ENCODE data around the gene SPATA32. TPM values are rescaled to one million over a fixed set of nuclear protein-coding genes. Genes with fewer than 3 reads are reported as not detected.

The SPATA32 gene
- total and polyA plus RNA-seq, 2 experiments from 2014 or later = not detected

DNA sequence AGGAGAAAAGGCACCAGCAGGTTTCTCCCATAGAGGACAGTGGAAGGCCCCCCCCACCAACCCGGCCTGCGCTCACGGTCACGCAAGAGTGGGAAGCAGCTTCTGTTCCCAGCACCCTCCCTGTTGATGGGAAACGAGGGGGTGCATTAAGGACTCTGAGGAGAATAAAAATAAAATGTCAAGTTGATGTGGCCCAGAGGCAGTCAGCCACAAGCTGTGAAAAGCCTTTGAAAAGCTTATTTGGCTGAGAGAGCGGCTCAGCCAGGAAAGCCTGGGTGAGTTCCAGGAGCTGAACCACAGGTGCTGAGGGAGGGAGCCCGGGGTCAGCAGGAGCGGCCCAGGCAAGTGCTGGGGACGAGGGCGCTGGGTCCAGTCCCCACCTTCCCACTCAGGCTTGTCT lies 26.9 kb upstream of the SPATA32 start (continued):
- TF ChIP-seq JUNB (IDR thresholded peaks at IDR 0.05; ENCODE audit: unreplicated experiment) (no peak), ZNF114 (CRISPR knock-in tag; IDR thresholded peaks at IDR 0.05) (no peak), POLR2AphosphoS5 (IDR thresholded peaks at IDR 0.05; ENCODE audit: low read depth) (no peak), EZH2 (IDR thresholded peaks at IDR 0.05; ENCODE audit: low read depth, unreplicated experiment) (no peak), STAT1 (IDR thresholded peaks at IDR 0.05; ENCODE audit: unreplicated experiment) (no peak), EZH2phosphoT487 (IDR thresholded peaks at IDR 0.05; ENCODE audit: unreplicated experiment) (no peak)
- TF ChIP-seq, protein P1, sequence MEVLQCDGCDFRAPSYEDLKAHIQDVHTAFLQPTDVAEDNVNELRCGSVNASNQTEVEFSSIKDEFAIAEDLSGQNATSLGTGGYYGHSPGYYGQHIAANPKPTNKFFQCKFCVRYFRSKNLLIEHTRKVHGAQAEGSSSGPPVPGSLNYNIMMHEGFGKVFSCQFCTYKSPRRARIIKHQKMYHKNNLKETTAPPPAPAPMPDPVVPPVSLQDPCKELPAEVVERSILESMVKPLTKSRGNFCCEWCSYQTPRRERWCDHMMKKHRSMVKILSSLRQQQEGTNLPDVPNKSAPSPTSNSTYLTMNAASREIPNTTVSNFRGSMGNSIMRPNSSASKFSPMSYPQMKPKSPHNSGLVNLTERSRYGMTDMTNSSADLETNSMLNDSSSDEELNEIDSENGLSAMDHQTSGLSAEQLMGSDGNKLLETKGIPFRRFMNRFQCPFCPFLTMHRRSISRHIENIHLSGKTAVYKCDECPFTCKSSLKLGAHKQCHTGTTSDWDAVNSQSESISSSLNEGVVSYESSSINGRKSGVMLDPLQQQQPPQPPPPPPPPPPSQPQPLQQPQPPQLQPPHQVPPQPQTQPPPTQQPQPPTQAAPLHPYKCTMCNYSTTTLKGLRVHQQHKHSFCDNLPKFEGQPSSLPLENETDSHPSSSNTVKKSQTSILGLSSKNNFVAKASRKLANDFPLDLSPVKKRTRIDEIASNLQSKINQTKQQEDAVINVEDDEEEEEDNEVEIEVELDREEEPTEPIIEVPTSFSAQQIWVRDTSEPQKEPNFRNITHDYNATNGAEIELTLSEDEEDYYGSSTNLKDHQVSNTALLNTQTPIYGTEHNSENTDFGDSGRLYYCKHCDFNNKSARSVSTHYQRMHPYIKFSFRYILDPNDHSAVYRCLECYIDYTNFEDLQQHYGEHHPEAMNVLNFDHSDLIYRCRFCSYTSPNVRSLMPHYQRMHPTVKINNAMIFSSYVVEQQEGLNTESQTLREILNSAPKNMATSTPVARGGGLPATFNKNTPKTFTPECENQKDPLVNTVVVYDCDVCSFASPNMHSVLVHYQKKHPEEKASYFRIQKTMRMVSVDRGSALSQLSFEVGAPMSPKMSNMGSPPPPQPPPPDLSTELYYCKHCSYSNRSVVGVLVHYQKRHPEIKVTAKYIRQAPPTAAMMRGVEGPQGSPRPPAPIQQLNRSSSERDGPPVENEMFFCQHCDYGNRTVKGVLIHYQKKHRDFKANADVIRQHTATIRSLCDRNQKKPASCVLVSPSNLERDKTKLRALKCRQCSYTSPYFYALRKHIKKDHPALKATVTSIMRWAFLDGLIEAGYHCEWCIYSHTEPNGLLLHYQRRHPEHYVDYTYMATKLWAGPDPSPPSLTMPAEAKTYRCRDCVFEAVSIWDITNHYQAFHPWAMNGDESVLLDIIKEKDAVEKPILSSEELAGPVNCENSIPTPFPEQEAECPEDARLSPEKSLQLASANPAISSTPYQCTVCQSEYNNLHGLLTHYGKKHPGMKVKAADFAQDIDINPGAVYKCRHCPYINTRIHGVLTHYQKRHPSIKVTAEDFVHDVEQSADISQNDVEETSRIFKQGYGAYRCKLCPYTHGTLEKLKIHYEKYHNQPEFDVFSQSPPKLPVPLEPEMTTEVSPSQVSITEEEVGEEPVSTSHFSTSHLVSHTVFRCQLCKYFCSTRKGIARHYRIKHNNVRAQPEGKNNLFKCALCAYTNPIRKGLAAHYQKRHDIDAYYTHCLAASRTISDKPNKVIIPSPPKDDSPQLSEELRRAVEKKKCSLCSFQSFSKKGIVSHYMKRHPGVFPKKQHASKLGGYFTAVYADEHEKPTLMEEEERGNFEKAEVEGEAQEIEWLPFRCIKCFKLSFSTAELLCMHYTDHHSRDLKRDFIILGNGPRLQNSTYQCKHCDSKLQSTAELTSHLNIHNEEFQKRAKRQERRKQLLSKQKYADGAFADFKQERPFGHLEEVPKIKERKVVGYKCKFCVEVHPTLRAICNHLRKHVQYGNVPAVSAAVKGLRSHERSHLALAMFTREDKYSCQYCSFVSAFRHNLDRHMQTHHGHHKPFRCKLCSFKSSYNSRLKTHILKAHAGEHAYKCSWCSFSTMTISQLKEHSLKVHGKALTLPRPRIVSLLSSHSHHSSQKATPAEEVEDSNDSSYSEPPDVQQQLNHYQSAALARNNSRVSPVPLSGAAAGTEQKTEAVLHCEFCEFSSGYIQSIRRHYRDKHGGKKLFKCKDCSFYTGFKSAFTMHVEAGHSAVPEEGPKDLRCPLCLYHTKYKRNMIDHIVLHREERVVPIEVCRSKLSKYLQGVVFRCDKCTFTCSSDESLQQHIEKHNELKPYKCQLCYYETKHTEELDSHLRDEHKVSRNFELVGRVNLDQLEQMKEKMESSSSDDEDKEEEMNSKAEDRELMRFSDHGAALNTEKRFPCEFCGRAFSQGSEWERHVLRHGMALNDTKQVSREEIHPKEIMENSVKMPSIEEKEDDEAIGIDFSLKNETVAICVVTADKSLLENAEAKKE (CRISPR knock-in tag; IDR thresholded peaks at IDR 0.05) = no peak

DNA sequence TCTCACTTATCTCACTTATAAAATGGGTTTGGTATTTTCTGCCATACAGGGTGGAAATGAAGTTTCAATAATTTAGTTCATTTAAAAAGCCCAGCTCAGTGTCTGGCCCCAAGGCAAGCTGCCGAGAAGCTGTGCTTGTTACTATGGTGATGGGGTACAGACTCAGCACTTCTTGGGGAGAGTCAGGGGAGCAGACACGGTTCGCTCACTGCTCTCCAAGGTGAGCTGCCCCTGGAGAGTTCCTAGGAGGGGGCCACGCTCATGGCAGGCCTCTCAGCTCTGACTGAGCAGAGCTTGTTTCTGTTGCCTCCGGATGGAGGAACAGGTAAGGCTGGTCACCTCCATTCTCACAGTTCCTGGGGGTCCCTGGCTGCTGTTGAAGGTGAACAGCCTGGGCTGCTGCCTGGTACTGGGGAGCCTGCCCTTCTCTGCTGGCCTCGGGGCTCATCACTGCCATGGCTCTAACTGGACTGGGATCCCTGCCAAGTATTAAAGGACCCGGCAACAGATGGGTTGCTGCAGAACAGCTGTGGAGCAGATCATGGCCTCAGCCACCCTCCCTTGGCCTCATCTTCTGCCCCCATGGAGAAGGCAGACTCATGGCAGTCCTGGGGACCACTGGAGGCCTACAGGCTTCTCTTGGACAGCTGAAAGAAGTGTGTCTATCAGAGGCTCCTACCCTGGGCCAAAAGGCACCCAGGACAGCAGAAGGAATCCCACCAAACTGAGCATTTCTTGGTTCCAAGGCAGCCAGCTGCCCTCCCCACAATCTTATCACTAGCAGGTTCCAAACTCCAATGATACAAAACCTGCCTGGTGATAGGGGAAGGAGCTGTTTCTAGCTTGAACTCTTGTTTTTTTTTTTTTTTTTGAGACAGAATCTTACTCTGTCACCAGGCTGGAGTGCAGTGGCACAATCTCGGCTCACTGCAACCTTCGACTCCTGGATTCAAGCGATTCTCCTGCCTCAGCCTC lies 25.9 kb upstream of the SPATA32 start:
- H3K36me3 ChIP-seq (ENCODE audit: insufficient read depth) = no peaks in the 10 kb centered on the region
- H3K4me1 ChIP-seq (ENCODE audit: insufficient read depth) = no peaks in the 10 kb centered on the region
- no peaks in the 10 kb centered on the region for H3K4me1 Mint-ChIP-seq
- H3K79me2 ChIP-seq (replicated peaks; ENCODE audit: insufficient read depth) = no peaks in the 10 kb centered on the region
- H3K27me3 Mint-ChIP-seq (ENCODE audit: insufficient read depth, low read depth, poor library complexity) = peaks cover 10% of the 10 kb centered on the region
- H3K27ac ChIP-seq (ENCODE audit: low read depth) = no peak overlapping the region; the same call in 1 of the 2 replicates
- no peak overlapping the region for H3K27ac Mint-ChIP-seq
- H3K9me3 Mint-ChIP-seq = no peaks in the 10 kb centered on the region
- H2AFZ ChIP-seq = no peak overlapping the region
- H3K36me3 Mint-ChIP-seq (ENCODE audit: low read depth) = peaks cover 34% of the 10 kb centered on the region
- no peaks in the 10 kb centered on the region; the same call in 1 of the 2 replicates for H4K20me1 ChIP-seq (replicated peaks; ENCODE audit: insufficient read depth)
- DNase-seq (ENCODE audit: low spot score) (no peak), ATAC-seq (no peak)
- H3K4me3 Mint-ChIP-seq = no peak overlapping the region
- no peak overlapping the region for H3K4me3 ChIP-seq
- no peaks in the 10 kb centered on the region for H3K9me2 ChIP-seq (ENCODE audit: insufficient read depth)
- no peak overlapping the region for H3K4me2 ChIP-seq
- no peaks in the 10 kb centered on the region for H3K27me3 ChIP-seq (ENCODE audit: insufficient read depth)
- no peak for TF ChIP-seq EZH2phosphoT487 (IDR thresholded peaks at IDR 0.05; ENCODE audit: unreplicated experiment)
- no peak for TF ChIP-seq ZNF331 (CRISPR knock-in tag; IDR thresholded peaks at IDR 0.05; ENCODE audit: low read depth)
- H3F3A ChIP-seq (replicated peaks; ENCODE audit: low read depth) = no peaks in the 10 kb centered on the region
